ENCODE results near the gene ESRRG. TPM values are rescaled to one million over a fixed set of nuclear protein-coding genes. Genes with fewer than 3 reads are reported as not detected.

Gene ESRRG
- total RNA-seq, 2 donors from 2014 or later, result not detected

DNA sequence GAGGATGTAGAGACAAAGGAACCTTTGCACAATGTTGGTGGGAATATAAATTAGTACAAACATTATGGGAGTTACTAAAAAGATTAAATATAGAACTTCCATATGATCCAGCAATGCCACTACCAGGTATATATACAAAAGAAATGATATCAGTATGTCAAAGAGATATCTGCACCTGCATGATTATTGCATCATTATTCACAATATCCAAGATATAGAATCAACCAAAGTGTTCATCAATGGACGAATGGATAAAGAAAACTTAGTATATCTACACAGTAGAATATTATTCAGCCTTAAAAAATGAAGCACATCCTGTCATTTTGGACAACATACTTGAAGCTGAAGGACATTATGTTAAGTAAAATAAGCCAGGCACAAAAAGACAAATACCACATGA, 238.2 kb downstream of the ESRRG start:
- ATAC-seq (replicated peaks in 1 of 2) (no peak), DNase-seq (no peak)
- Mint-ChIP-seq H3K36me3 (ENCODE audit: insufficient read depth in 2 of 2) (peaks cover 0 to 2% of the 10 kb centered on the region in 2 donors), H3K4me1 (ENCODE audit: low read depth) (no peaks in the 10 kb centered on the region), H3K9me3 (peaks cover 13% of the 10 kb centered on the region in 2 donors), H3K4me3 (no peak overlapping the region), H3K27me3 (ENCODE audit: low read depth) (no peaks in the 10 kb centered on the region), H3K27ac (no peak overlapping the region)

DNA sequence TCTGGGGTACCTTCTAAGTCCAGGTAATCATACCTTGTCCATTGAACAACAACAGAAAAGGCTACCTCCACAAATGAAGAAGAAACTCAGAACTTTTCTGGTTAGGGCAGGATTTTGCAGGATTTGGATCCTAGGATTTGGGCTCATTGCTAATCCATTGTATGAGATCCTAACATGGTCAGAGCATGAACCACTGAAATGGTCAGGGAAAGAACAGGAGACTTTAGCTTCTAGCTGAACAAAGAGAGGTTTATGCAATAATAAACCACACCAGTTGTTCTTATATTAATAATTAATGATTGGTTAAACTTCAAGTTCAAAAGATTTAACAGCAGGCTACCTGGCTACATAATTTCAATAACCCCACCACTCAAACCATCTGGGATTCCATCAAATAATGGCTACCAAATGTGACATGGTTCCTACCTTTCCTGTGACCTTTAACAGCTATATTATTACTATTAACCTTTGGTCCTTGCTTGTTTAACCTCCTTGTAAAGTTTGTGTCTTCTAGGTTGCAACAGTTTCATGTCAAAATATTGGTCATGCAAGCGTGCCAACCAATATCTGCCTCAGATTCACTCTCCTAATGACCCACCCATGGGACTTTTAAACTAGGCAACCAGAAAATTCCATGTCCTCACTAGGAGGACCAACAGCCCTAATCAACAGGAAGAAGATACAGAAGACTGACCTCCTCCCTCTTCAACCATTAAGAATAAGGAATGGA, 239.4 kb downstream of the ESRRG start:
- no peak for DNase-seq
- ATAC-seq (replicated peaks in 1 of 2), result no peak
- no peak overlapping the region for H3K27ac Mint-ChIP-seq
- no peak overlapping the region for H3K4me3 Mint-ChIP-seq
- H3K36me3 Mint-ChIP-seq (ENCODE audit: insufficient read depth in 2 of 2), result peaks cover 0 to 2% of the 10 kb centered on the region in 2 donors
- H3K9me3 Mint-ChIP-seq, result peaks cover 13 to 16% of the 10 kb centered on the region in 2 donors
- H3K4me1 Mint-ChIP-seq (ENCODE audit: low read depth), result no peaks in the 10 kb centered on the region
- no peaks in the 10 kb centered on the region for H3K27me3 Mint-ChIP-seq (ENCODE audit: low read depth)

DNA sequence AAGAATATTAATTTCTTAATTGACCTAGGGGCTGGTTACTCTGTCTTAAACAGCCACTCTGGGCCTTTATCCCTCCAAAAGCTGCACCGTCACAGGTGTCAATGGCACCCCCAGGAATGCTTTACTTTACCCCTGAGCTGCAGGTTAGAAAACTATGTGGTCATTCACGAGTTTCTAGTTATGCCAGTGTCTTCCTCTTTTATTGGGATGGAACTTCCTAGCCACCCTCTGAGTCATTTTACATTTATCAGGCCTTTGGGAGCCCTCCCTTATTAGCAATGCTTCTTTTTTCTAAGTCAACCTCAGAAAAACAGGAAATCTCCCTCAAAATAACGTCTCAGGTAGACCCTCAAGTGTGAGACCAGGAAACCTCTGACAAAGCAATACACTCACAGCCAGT, 240.6 kb downstream of the ESRRG start:
- peaks cover 0 to 2% of the 10 kb centered on the region in 2 donors for H3K36me3 Mint-ChIP-seq (ENCODE audit: insufficient read depth in 2 of 2)
- H3K9me3 Mint-ChIP-seq, result peaks cover 13 to 16% of the 10 kb centered on the region in 2 donors
- no peaks in the 10 kb centered on the region for H3K27me3 Mint-ChIP-seq (ENCODE audit: low read depth)
- ATAC-seq (replicated peaks in 1 of 2) (no peak), DNase-seq (no peak)
- no peak overlapping the region for H3K4me3 Mint-ChIP-seq
- H3K27ac Mint-ChIP-seq, result no peak overlapping the region
- H3K4me1 Mint-ChIP-seq (ENCODE audit: low read depth), result no peaks in the 10 kb centered on the region

DNA sequence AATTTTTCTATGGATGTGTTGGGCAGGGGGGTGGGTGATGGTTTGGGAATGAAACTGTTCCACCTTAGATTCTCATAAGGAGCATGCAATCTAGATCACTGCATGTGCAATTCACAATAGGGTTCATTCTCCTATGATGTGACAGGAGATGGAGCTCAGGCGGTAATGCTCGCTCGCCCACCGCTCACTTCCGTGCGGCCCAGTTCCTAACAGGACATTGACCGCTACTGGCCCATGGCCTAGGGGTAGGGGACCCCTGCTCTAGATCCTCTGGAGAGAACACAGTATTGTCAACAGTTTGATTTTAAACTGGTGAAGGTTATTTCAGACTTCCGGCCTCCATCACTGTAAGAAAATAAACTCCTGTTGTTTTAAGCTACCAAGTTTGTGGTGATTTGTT, 245.0 kb downstream of the ESRRG start:
- Mint-ChIP-seq H3K36me3 (ENCODE audit: insufficient read depth in 2 of 2) (no peaks in the 10 kb centered on the region), H3K27ac (no peak overlapping the region), H3K27me3 (ENCODE audit: low read depth) (no peaks in the 10 kb centered on the region), H3K4me1 (ENCODE audit: low read depth) (no peaks in the 10 kb centered on the region), H3K4me3 (no peak overlapping the region), H3K9me3 (peaks cover 11 to 19% of the 10 kb centered on the region in 2 donors)
- DNase-seq (no peak), ATAC-seq (replicated peaks in 1 of 2) (no peak)

DNA sequence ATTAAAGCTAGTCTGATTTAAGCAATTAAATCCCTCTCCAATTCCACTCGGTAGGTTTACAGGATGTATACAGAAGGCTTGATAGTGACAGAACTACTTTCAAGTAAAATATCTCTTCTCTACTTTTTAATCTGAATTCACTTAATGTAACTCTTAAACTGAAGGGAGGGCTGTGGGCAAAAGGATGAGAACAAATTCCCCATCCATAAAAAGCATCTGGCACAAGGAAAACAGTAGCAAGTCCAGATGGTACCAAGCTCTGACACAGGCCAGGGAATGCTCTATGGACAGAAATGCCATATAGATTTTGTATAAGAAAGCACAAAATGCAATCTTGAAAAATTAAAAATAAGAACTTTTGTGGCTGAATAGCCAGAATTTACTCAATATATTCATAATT, 246.9 kb downstream of the ESRRG start:
- Mint-ChIP-seq H3K4me3 (no peak overlapping the region), H3K4me1 (ENCODE audit: low read depth) (no peaks in the 10 kb centered on the region), H3K27ac (no peak overlapping the region), H3K36me3 (ENCODE audit: insufficient read depth in 2 of 2) (no peaks in the 10 kb centered on the region), H3K9me3 (peaks cover 13 to 16% of the 10 kb centered on the region in 2 donors), H3K27me3 (ENCODE audit: low read depth) (no peaks in the 10 kb centered on the region)
- no peak for DNase-seq
- no peak for ATAC-seq (replicated peaks in 1 of 2)

DNA sequence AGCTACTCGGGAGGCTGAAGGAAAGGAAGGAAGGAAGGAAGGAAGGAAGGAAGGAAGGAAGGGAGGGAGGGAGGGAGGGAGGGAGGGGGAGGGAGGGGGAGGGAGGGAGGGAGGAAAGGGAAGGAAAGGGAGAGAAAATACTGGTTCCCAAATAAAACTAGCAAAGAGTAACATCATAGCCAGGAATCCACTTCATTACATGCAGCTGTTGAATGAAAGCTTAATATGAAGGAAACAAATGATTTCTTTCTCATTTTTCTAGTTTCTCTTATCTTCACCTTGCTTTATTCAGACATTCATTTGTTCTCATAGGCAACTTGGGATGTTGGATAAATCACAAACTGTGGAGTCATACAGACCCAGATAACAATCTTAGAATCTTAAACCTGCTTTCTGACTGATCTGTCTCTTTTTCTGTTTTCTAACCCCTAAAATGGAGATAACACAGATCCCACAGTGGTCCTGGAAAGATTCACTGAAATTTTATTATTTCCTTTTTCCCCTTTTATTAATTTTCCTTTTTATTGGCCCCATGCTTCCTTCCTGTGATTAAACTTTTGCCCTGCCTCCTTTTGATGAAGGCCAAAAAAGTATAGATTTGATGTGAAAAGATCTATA, 247.5 kb downstream of the ESRRG start:
- no peaks in the 10 kb centered on the region for H3K27me3 Mint-ChIP-seq (ENCODE audit: low read depth)
- no peaks in the 10 kb centered on the region for H3K4me1 Mint-ChIP-seq (ENCODE audit: low read depth)
- H3K27ac Mint-ChIP-seq, result no peak overlapping the region
- H3K4me3 Mint-ChIP-seq, result no peak overlapping the region
- DNase-seq, result no peak
- no peak for ATAC-seq (replicated peaks in 1 of 2)
- no peaks in the 10 kb centered on the region for H3K36me3 Mint-ChIP-seq (ENCODE audit: insufficient read depth in 2 of 2)
- peaks cover 10 to 13% of the 10 kb centered on the region in 2 donors for H3K9me3 Mint-ChIP-seq

DNA sequence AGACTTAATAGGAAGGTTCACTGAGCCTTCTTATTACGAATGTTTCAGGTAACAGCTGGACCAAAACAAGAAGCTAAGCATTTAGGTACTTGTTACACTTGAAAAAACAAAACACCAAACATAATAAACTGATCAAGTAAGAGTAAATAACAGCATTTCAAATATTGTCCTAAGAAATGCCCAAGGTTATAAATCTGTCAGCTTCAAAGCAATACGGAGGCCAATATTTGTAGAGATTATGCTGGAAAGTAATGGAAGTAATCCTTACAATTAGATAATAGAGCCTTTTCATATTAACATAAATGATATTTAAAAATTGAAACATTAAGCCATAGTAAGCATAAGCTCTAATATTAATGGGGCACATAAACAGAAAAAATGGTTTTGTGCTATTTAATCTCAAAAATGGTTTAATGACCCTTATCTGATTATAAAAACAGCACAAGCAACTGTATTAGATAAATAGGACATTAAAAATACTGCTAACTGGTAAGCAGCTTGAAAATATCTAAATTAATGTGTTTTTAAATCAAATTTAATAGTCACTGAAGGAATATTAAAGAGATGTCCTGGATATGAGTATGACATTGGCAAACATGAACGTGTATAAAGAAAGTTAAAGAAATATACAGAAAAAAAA, 256.9 kb downstream of the ESRRG start:
- ATAC-seq (replicated peaks in 1 of 2) (no peak), DNase-seq (no peak)
- H3K27me3 Mint-ChIP-seq (ENCODE audit: low read depth), result no peaks in the 10 kb centered on the region
- H3K4me1 Mint-ChIP-seq (ENCODE audit: low read depth), result no peaks in the 10 kb centered on the region
- no peak overlapping the region for H3K4me3 Mint-ChIP-seq
- no peaks in the 10 kb centered on the region for H3K36me3 Mint-ChIP-seq (ENCODE audit: insufficient read depth in 2 of 2)
- H3K9me3 Mint-ChIP-seq, result peaks cover 4 to 8% of the 10 kb centered on the region in 2 donors
- no peak overlapping the region for H3K27ac Mint-ChIP-seq

DNA sequence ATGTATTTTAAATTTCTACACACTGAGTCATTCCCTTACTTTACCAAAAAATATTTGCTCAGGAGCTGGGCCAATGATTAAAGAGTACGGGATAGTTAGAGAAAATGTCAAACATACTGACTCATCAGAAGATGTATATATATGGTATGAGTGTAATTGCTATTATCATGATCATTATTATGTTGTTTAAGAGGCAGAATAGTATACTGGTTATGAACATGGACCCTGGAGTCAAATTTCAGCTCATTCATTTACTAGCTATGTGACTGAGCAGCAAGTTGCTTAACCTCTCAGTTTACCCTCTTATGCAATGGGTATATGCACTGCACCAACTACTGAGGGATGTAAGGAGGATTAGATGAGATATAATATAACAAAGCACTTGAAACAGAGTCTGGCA, 258.7 kb downstream of the ESRRG start:
- Mint-ChIP-seq H3K27ac (no peak overlapping the region), H3K9me3 (peaks cover 7 to 8% of the 10 kb centered on the region in 2 donors), H3K36me3 (ENCODE audit: insufficient read depth in 2 of 2) (no peaks in the 10 kb centered on the region), H3K4me1 (ENCODE audit: low read depth) (no peaks in the 10 kb centered on the region), H3K4me3 (no peak overlapping the region), H3K27me3 (ENCODE audit: low read depth) (no peaks in the 10 kb centered on the region)
- no peak for DNase-seq
- no peak for ATAC-seq (replicated peaks in 1 of 2)

DNA sequence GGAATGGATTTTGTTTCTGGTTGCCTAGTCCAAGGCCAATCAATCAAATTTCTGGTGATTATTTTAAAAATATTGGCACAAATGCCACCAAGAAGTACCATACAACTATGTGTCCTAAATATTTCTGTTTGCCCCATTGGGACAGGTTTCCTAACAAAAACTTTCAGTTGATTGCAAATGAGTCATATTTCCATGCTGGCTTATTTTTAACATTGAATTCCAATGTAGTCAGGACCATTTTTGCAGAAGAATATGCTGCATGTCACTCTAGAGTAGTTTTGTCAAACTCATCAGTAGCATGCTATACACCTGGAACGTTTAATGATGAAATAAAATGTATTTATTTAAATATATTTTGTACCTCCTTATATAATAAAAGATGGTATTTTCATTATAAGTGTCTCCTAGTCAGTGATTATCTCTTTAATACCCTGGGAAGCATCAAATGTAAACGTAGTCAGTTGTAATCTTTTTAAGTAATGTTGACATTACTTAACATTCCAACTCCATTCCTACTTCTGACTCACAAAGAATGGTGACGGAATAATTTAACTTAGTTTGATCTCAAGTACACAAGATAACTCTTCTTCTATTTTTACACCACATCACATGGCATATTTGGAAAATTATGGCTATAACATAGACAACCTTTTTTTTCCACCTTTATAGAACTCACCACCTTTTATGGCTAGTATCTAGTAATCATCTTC, 261.0 kb downstream of the ESRRG start:
- Mint-ChIP-seq H3K27ac (no peak overlapping the region), H3K27me3 (ENCODE audit: low read depth) (no peaks in the 10 kb centered on the region), H3K4me1 (ENCODE audit: low read depth) (no peaks in the 10 kb centered on the region), H3K4me3 (no peak overlapping the region), H3K9me3 (peaks cover 5 to 8% of the 10 kb centered on the region in 2 donors), H3K36me3 (ENCODE audit: insufficient read depth in 2 of 2) (no peaks in the 10 kb centered on the region)
- no peak for DNase-seq
- ATAC-seq (replicated peaks in 1 of 2), result no peak

DNA sequence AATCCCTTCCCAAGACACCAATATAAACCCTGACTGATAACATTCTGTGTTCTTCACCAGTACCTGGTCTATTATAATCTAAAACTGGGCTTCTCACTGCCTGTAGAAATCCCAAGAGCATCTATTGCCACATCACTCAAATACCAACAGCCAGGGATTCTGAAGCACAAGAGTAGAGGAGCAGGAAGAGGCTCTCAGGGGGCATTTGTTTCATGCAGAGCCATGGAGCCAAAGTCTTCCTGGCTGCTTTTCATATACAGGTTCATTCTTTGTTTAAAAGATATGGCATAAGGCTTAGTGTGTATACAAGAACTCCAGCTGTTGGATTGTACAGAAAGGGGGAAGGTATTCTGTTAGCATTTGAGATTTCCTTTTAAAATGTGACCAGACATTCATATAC, 261.8 kb downstream of the ESRRG start:
- DNase-seq (no peak), ATAC-seq (replicated peaks in 1 of 2) (no peak)
- no peaks in the 10 kb centered on the region for H3K36me3 Mint-ChIP-seq (ENCODE audit: insufficient read depth in 2 of 2)
- peaks cover 5 to 8% of the 10 kb centered on the region in 2 donors for H3K9me3 Mint-ChIP-seq
- H3K4me1 Mint-ChIP-seq (ENCODE audit: low read depth), result no peaks in the 10 kb centered on the region
- no peak overlapping the region for H3K4me3 Mint-ChIP-seq
- H3K27me3 Mint-ChIP-seq (ENCODE audit: low read depth), result no peaks in the 10 kb centered on the region
- H3K27ac Mint-ChIP-seq, result no peak overlapping the region

DNA sequence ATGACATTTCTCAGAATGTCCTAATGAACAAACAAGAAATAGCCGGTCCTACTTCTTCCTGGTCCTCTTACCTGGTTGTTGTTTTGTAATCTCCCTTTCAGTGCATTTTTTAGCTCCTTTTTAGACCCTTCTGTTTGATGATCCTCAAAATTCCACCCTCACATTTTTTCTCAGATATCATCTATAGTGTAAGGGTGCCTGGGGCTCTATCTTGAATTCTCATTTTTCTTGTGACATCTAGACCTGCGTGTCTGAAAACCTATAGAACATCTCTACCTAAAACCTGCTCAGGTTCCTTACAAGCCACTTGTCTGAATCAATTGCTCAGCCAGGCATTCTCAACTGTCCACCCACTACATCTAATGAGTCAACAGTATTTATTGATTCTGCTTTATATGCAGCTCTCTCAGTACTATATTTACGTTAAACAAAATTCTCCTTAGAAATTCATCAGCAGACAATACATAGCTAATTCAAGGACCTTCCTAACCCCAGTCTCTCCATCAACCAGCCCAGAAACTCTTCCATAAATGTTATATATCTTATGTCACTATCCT, 263.5 kb downstream of the ESRRG start:
- Mint-ChIP-seq H3K36me3 (ENCODE audit: insufficient read depth in 2 of 2) (peaks cover 0 to 2% of the 10 kb centered on the region in 2 donors), H3K4me3 (no peak overlapping the region), H3K9me3 (peaks cover 5 to 6% of the 10 kb centered on the region in 2 donors), H3K4me1 (ENCODE audit: low read depth) (no peaks in the 10 kb centered on the region), H3K27ac (no peak overlapping the region), H3K27me3 (ENCODE audit: low read depth) (no peaks in the 10 kb centered on the region)
- DNase-seq, result no peak
- no peak for ATAC-seq (replicated peaks in 1 of 2)

DNA sequence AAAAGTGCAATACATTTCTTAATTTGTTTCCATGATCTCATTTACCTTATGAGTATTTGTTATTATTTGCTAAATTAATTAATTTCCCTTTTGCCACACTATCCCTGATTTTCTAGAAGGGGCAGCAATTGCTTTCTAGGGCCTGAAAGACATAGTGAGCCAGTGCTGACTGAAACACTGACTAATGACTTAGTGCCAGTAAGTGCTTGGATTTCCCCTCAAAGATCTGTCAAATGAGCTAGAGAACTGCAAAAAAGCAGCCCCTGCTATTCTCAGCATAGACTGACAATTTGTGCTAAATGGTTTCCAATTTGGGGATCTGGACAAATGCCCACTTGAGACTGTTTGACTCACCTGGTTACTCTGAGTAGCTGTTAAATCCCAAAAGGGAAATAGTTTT, 264.4 kb downstream of the ESRRG start:
- Mint-ChIP-seq H3K4me3 (no peak overlapping the region), H3K4me1 (ENCODE audit: low read depth) (no peaks in the 10 kb centered on the region), H3K36me3 (ENCODE audit: insufficient read depth in 2 of 2) (peaks cover 0 to 2% of the 10 kb centered on the region in 2 donors), H3K27ac (no peak overlapping the region), H3K27me3 (ENCODE audit: low read depth) (no peaks in the 10 kb centered on the region), H3K9me3 (peaks cover 6 to 9% of the 10 kb centered on the region in 2 donors)
- ATAC-seq (replicated peaks in 1 of 2) (no peak), DNase-seq (no peak)

DNA sequence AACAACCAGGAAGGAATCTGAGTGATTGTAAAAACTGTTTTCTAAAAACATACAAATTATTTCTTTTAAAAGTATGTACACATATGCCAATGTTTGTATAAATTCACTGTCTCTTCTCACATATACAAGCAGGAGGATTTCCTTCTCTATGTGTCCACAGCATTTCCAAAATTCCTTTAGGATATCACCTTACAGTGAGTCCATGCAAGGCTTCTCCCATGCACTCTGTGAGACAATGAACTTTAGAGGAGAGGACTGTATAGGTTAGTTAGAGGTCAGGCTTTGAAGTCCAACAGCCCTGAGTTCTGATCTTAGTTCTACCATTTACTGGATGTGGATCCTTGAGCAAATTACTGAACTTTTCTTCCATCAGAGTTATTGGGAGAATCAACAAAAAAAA, 265.9 kb downstream of the ESRRG start:
- Mint-ChIP-seq H3K27ac (no peak overlapping the region), H3K4me3 (no peak overlapping the region), H3K9me3 (peaks cover 3 to 13% of the 10 kb centered on the region in 2 donors), H3K4me1 (ENCODE audit: low read depth) (no peaks in the 10 kb centered on the region), H3K27me3 (ENCODE audit: low read depth) (no peaks in the 10 kb centered on the region), H3K36me3 (ENCODE audit: insufficient read depth in 2 of 2) (peaks cover 0 to 2% of the 10 kb centered on the region in 2 donors)
- DNase-seq (no peak), ATAC-seq (replicated peaks in 1 of 2) (no peak)

Data from activated T-cell treated with anti-CD3 and anti-CD28 coated beads, Interleukin-2, amount 50 U/mL, for 72 hours (primary cell).